SK-N-DZ (cell line): ENCODE measurements around the gene TSPYL2.

Experiments used
- DNase-seq: peaks from one replicate; pipeline ENCODE4 v3.0.0-alpha.2; 2015; ENCODE audit warnings: low spot score
- small RNA-seq, 2 experiments: library from RNA; depleted of rRNA; stranded (forward); fragments of <200 nt; gene quantifications; one replicate each; pipeline ENCODE3, GENCODE V24; 2014

The TSPYL2 gene

DNA sequence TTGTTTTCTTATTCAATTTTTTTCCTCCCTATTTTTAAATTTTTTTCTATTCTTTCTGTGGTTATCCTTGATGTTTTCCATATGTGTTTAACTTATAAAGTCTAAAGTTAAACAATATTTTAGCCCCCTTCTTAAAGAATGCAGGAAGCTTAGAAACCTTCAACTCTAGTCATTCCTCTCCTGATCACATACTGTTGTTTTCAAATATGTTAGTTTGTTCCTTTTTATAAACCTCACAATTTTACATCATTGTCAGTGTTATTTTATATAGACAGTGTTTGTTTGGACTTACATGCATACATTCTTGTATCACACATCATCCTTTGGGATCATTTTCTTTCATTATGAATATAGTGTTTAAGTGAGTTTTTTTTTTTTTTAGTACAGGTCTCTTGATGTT, 43.3 kb downstream of the TSPYL2 start:
- DNase-seq: no peak

DNA sequence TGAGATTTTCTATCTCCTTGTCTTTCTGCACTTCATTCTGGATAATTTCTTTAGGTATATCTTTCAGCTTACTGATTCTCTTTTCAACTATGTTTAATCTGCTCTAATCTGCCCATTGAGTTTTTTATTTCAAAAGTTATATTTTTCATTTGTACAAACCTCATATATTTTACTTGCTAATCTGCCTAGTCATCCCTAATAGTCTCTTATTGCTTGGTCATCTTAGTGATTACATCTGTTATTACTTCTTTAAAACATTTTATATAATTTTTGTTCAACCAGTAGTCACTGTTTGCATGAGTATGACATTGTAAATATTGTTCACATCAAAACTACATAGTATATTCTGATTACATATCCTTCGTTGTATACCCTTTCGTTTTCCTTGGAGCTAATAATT, 44.2 kb downstream of the TSPYL2 start:
- no peak for DNase-seq

DNA sequence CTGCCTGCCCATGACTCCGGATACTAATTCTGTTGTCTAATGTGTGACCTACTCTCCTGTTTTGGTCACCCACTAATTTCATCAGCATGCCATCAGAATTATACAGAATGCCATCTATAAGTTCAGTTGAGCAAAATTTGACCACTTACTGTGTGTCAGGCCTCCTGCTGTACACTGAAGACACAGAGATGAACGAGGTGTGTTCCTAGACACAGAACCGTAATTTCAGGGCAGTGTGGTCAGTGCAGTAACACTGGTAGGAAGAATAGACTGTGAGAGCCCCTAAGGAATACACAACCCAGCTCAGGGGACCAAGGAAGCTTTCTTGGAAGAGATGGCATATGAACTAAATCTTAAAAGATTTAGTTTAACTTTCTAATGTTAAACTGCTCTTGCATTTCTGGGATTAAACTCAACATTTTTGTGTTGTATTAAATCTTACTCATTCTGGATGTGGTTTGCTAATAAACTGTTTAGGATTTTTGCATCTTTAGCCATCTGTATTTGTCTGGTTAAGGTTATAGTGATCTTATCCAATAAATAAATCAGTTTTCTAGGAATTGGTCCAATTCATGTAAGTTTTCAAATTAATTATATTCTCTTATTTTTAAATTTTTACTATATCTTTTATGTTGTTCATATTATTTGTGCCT, 46.1 kb downstream of the TSPYL2 start:
- DNase-seq: no peak

DNA sequence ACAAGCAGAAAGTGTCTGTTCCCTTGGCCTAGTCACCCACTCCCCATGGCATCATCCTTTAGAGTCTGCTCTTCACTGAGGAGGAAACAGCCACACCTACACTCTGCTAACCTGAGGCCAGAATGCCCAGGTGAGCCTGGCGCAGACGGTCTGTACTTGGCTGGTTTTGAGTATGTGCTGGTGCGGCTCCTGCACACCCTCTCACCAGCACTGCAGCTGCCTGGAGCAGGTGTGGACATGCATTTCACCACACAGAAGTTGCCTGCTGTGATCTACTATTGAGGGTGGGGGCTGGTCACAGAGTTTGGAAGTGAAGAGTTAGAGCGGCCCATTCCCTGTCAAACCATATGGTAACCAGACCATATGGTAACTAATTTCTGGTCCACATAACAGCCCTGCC, 51.2 kb downstream of the TSPYL2 start:
- DNase-seq: no peak

DNA sequence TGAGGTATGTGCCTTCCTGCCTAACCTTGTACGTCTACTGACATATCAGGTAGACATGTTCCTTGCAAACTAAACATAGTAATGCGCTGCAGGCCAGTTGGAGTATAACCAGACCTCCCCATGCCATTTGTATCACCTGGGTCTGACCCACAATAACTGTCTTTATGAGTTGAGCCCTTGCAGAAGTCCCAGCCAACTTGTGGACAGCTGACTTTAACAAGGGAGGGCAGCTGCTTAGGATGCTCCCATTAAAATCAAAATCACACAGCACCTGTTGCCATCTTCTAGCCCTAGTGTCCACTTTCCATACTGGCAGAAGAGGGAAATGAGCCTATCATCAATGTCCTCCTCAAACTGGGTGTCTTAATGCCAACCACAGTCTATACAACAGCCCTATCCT, 53.4 kb downstream of the TSPYL2 start:
- no peak for DNase-seq

Small RNAs within 50 kb of the gene (small RNA-seq; reads per million reads assigned to genes)
- gene AL591212.2: 0 to 0.04 reads per million in 2 experiments
